HepG2 (cell line): ENCODE results near the gene P2RY1. TPM values are rescaled to one million over a fixed set of nuclear protein-coding genes. Genes with fewer than 3 reads are reported as not detected.
"Not testable (repeated sequence)": the region's sequence is repeated elsewhere in the genome, so short reads cannot be mapped to it uniquely, and the experiment has no call there.

Experiments used
- ATAC-seq: fragments of 200-7000 bp; cut with Tn5 transposase; 3 replicates; pipeline ENCODE4 v1.9.1; 2020; ENCODE audit warnings: mild to moderate bottlenecking, moderate library complexity
- BruUV-seq: library from RNA; stranded (reverse); fragments of 400-500 nt; replicated peaks from 2 replicates; lab custom pipeline; 2021; lab: Mats Ljungman, UMichigan
- CTCF ChIA-PET: fragments of 300-600 bp; formaldehyde crosslinking; extraction: SDS; loops from one replicate; lab custom pipeline; 2021; ENCODE audit warnings: low total read pairs, inconsistent platforms, low intra/inter-chr PET ratio; lab: Yijun Ruan, JAX
- POLR2A ChIA-PET: fragments of 350-600 bp; sonication (Branson Sonifier 250); formaldehyde crosslinking; loops from one replicate; lab custom pipeline; 2020; ENCODE audit warnings: antibody characterized with exemption, inconsistent platforms; lab: Yijun Ruan, JAX
- DNase-seq: peaks from one replicate; pipeline ENCODE4 v3.0.0-alpha.2; 2015; ENCODE audit warnings: low spot score
- FAIRE-seq: peaks from 3 replicates; lab custom pipeline; 2011; peaks lifted over from hg19 to GRCh38; lab: Jason Lieb, UNC
- H2AFZ ChIP-seq: one replicate; pipeline ENCODE4 v1.6.1; 2011; ENCODE audit warnings: low read length, inconsistent platforms
- H3K27ac ChIP-seq: fragments of 300-600 bp; 3 replicates; pipeline ENCODE4 v1.8.0; 2011; ENCODE audit warnings: mixed run types, mild to moderate bottlenecking, mixed read lengths, low read length, inconsistent platforms; ENCODE audit not compliant: insufficient read depth; ENCODE audit errors: extremely low read length
- H3K27me3 ChIP-seq, 2 experiments: fragments of 200-600 bp in 1 of 2; 2 replicates in 1 of 2; 3 replicates in 1 of 2; pipeline versions ENCODE4 v1.6.0 to v1.8.0; 2011; ENCODE audit warnings: low read length in 2 of 2, mild to moderate bottlenecking in 2 of 2, moderate library complexity in 2 of 2, inconsistent platforms in 1 of 2; ENCODE audit not compliant: insufficient read depth in 2 of 2, control insufficient read depth in 1 of 2
- H3K36me3 ChIP-seq, 2 experiments: fragments of 200-600 bp in 1 of 2; replicated peaks in 1 of 2; 2 replicates in 1 of 2; 3 replicates in 1 of 2; pipeline versions ENCODE4 v1.5.1 to v1.8.0; 2011; ENCODE audit warnings: low read length in 2 of 2, inconsistent platforms in 1 of 2; ENCODE audit not compliant: insufficient read depth in 2 of 2, control insufficient read depth in 1 of 2
- H3K4me1 ChIP-seq: 2 replicates; pipeline ENCODE4 v1.5.1; 2012; ENCODE audit warnings: low read length, inconsistent platforms; ENCODE audit not compliant: insufficient read depth
- H3K4me2 ChIP-seq: 2 replicates; pipeline ENCODE4 v1.6.0; 2011; ENCODE audit warnings: low read depth, low read length, inconsistent platforms
- H3K4me3 ChIP-seq, 3 experiments: fragments of 200-600 bp in 1 of 3; sonication (generic), shearing (Covaris generic) in 1 of 3; replicated peaks in 1 of 3; 2 replicates each; pipeline ENCODE4 v1.5.1; 2011 to 2016; ENCODE audit warnings: low read length in 3 of 3, inconsistent platforms in 2 of 3, low read depth in 2 of 3, mild to moderate bottlenecking in 2 of 3, control low read depth in 1 of 3, mixed read lengths in 1 of 3; ENCODE audit not compliant: insufficient read depth in 1 of 3
- H3K79me2 ChIP-seq: one replicate; pipeline ENCODE4 v1.6.1; 2011; ENCODE audit warnings: low read length, inconsistent platforms; ENCODE audit not compliant: insufficient read depth
- H3K9ac ChIP-seq: 2 replicates; pipeline ENCODE4 v1.6.0; 2011; ENCODE audit warnings: mild to moderate bottlenecking, low read depth, low read length, inconsistent platforms; ENCODE audit not compliant: insufficient read depth
- H3K9me3 ChIP-seq: 2 replicates; pipeline ENCODE4 v1.5.1; 2012; ENCODE audit warnings: mild to moderate bottlenecking, low read length
- H4K20me1 ChIP-seq: 2 replicates; pipeline ENCODE4 v1.6.0; 2011; ENCODE audit warnings: inconsistent platforms, mild to moderate bottlenecking, low read length, moderate library complexity; ENCODE audit not compliant: insufficient read depth
- WGBS: methylation state at CpG from one replicate; pipeline ENCODE4 v1.1.6; 2017; ENCODE audit warnings: low lambda C conversion rate; 5-methylcytosine and 5-hydroxymethylcytosine counted together
- in situ Hi-C: cut with HindIII; loops from 2 replicates; pipeline ENCODE4 v1.10.0; 2017; ENCODE audit warnings: low pct_unique_long_range_greater_than_20kb; ENCODE audit not compliant: extremely low pct_ligation_motif_present
- intact Hi-C: fragments of 100-400 bp; cut with micrococcal nuclease; formaldehyde crosslinking; loops from one replicate; pipeline ENCODE4 v1.10.0; 2022; ENCODE audit not compliant: unreplicated experiment
- polyA plus RNA-seq, 8 experiments: library from polyadenylated mRNA; depleted of rRNA in 3 of 8; stranded (reverse) in 7 of 8; unstranded in 1 of 8; fragments of >200 nt; fragmentation: Illumina TruSeq in 4 of 8; extraction: Trizol in 4 of 8; gene quantifications; 2 replicates each; pipeline versions ENCODE4 v1.2.1 to v1.2.3, GENCODE V29; 2011 to 2016; ENCODE audit warnings: low read depth in 4 of 8, missing spikeins in 1 of 8, mixed read lengths in 1 of 8; ENCODE audit not compliant: insufficient read depth in 1 of 8
- total RNA-seq, 5 experiments: library from RNA; depleted of rRNA; stranded (reverse); fragments of >200 nt; fragmentation: Illumina TruSeq; extraction: Trizol; gene quantifications; 2 replicates each; pipeline ENCODE4 v1.2.3, GENCODE V29; 2016; ENCODE audit warnings: low read depth in 1 of 5

P2RY1 gene
- total and polyA plus RNA-seq, 2 of the 13 experiments (the other 11 are each of a cell fraction or from before 2014, with no cell fraction given), result not detected

DNA sequence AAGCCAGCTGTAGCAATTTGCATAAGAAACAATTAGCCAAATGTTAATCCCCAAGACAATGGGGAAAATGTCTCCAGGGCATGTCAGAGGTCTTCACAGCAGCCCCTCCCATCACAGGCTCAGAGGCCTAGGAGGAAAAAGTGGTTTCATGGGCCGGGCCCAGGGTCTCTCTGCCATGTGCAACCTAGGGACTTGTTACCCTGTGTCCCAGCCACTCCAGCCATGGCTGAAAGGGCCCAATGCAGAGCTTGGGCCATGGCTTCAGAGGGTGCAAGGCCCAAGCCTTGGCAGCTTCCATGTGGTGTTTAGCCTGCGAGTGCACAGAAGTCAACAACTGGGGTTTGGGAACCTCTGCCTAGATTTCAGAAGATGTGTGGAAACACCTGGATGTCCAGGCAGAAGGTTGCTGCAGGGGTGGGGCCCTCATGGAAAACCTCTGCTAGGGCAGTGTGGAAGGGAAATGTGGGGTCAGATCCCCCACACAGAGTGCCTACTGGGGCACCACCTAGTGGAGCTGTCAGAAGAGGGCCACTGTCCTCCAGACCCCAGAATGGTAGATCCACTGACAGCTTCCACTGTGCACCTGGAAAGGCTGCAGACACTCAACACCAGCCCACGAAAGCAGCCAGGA lies 11.8 kb downstream of the P2RY1 start:
- CTCF ChIA-PET, H3K79me2 ChIP-seq, H3K4me3 ChIP-seq, H3K4me1 ChIP-seq, FAIRE-seq, in situ Hi-C loops, H3K36me3 ChIP-seq, H3K9ac ChIP-seq, DNase-seq, H3K27me3 ChIP-seq, POLR2A ChIA-PET, BruUV-seq, H4K20me1 ChIP-seq, H3K4me2 ChIP-seq, ATAC-seq, intact Hi-C loops, H2AFZ ChIP-seq, H3K27ac ChIP-seq: not testable (repeated sequence)
- peaks cover 26% of the 10 kb centered on the region for H3K9me3 ChIP-seq
- WGBS, result 0% methylated on average over 2 of the region's 3 CpGs

DNA sequence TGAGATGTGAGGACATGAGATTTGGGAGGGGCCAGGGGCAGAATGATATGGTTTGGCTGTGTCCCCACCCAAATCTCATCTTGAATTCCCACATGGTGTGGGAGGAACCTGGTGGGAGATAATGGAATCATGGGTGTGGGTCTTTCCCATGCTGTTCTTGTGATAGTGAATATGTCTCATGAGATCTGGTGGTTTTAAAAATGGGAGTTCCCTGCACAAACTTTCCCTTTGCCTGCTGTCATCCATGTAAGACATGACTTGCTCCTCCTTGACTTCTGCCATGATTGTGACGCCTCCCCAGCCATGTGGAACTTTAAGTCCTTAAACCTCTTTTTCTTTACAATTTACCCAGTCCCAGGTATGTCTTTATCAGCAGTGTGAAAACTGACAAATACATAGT lies 12.7 kb downstream of the P2RY1 start:
- POLR2A ChIA-PET, H3K9ac ChIP-seq, CTCF ChIA-PET, in situ Hi-C loops, ATAC-seq, H3K27ac ChIP-seq, H3K4me3 ChIP-seq, BruUV-seq, H3K27me3 ChIP-seq, intact Hi-C loops, H3K4me1 ChIP-seq, H2AFZ ChIP-seq, H3K36me3 ChIP-seq, H3K79me2 ChIP-seq, H4K20me1 ChIP-seq, H3K4me2 ChIP-seq, FAIRE-seq, DNase-seq: not testable (repeated sequence)
- 17% methylated on average over 1 of the region's 1 CpG for WGBS
- peaks cover 26% of the 10 kb centered on the region for H3K9me3 ChIP-seq
